H9 (cell line): ENCODE data around the gene ATP8A2. TPM values are rescaled to one million over a fixed set of nuclear protein-coding genes. Genes with fewer than 3 reads are reported as not detected.

ENCODE experiments used
- DNase-seq: peaks from one replicate; pipeline ENCODE4 v3.0.0-alpha.2; 2017
- H2AFZ ChIP-seq: one replicate; pipeline ENCODE4 v1.6.1; 2013; ENCODE audit warnings: mild to moderate bottlenecking, low read length, control low read depth, moderate library complexity
- H2AK5ac ChIP-seq: 2 replicates; pipeline ENCODE4 v1.6.1; 2013; ENCODE audit warnings: low read length, control low read depth, mixed read lengths; ENCODE audit not compliant: insufficient read length
- H2BK120ac ChIP-seq: one replicate; pipeline ENCODE4 v1.6.1; 2013; ENCODE audit warnings: low read depth, mild to moderate bottlenecking, low read length, control low read depth, inconsistent platforms; ENCODE audit not compliant: poor library complexity, severe bottlenecking
- H2BK12ac ChIP-seq: 2 replicates; pipeline ENCODE4 v1.6.1; 2013; ENCODE audit warnings: low read length, control low read depth, mixed read lengths, low read depth; ENCODE audit not compliant: insufficient read length
- H2BK15ac ChIP-seq: 2 replicates; pipeline ENCODE4 v1.6.1; 2013; ENCODE audit warnings: low read depth, low read length, control low read depth
- H2BK20ac ChIP-seq: one replicate; pipeline ENCODE4 v1.6.1; 2013; ENCODE audit warnings: low read depth, mild to moderate bottlenecking, low read length, control low read depth, inconsistent platforms; ENCODE audit not compliant: poor library complexity, severe bottlenecking
- H2BK5ac ChIP-seq: 2 replicates; pipeline ENCODE4 v1.6.1; 2013; ENCODE audit warnings: low read length, control low read depth, mixed read lengths; ENCODE audit not compliant: insufficient read length
- H3K14ac ChIP-seq: 2 replicates; pipeline ENCODE4 v1.6.1; 2013; ENCODE audit warnings: low read length, control low read depth; ENCODE audit not compliant: insufficient read depth
- H3K18ac ChIP-seq: 2 replicates; pipeline ENCODE4 v1.6.1; 2013; ENCODE audit warnings: low read depth, mild to moderate bottlenecking, mixed read lengths, low read length, control low read depth; ENCODE audit not compliant: insufficient read length
- H3K23ac ChIP-seq: 2 replicates; pipeline ENCODE4 v1.6.1; 2013; ENCODE audit warnings: low read length, control low read depth, mixed read lengths, low read depth; ENCODE audit not compliant: insufficient read length
- H3K23me2 ChIP-seq: 2 replicates; pipeline ENCODE4 v1.6.1; 2013; ENCODE audit warnings: low read depth, mild to moderate bottlenecking, mixed read lengths, low read length, control low read depth; ENCODE audit not compliant: insufficient read length, poor library complexity, severe bottlenecking
- H3K27ac ChIP-seq: 2 replicates; pipeline ENCODE4 v1.5.1; 2013; ENCODE audit warnings: low read length, control low read depth, mixed read lengths, low read depth; ENCODE audit not compliant: insufficient read length
- H3K27me3 ChIP-seq: 2 replicates; pipeline ENCODE4 v1.6.1; 2013; ENCODE audit warnings: low read length, control low read depth, inconsistent platforms; ENCODE audit not compliant: insufficient read depth
- H3K4ac ChIP-seq: 2 replicates; pipeline ENCODE4 v1.6.1; 2013; ENCODE audit warnings: low read depth, mild to moderate bottlenecking, control low read depth, inconsistent platforms, low read length, moderate library complexity
- H3K4me1 ChIP-seq: 2 replicates; pipeline ENCODE4 v1.6.1; 2013; ENCODE audit warnings: low read length, control low read depth, inconsistent platforms; ENCODE audit not compliant: insufficient read depth
- H3K4me2 ChIP-seq: 2 replicates; pipeline ENCODE4 v1.6.1; 2013; ENCODE audit warnings: low read length, control low read depth, mixed read lengths; ENCODE audit not compliant: insufficient read length, insufficient read depth
- H3K56ac ChIP-seq: 2 replicates; pipeline ENCODE4 v1.6.1; 2013; ENCODE audit warnings: low read depth, mild to moderate bottlenecking, mixed read lengths, low read length, control low read depth; ENCODE audit not compliant: insufficient read length
- H3K79me1 ChIP-seq: 2 replicates; pipeline ENCODE4 v1.6.1; 2013; ENCODE audit warnings: low read depth, mild to moderate bottlenecking, moderate library complexity, low read length, control low read depth, inconsistent platforms; ENCODE audit not compliant: insufficient read depth, poor library complexity, severe bottlenecking
- H3K79me2 ChIP-seq: 2 replicates; pipeline ENCODE4 v1.6.1; 2013; ENCODE audit warnings: low read length, control low read depth, inconsistent platforms; ENCODE audit not compliant: insufficient read depth
- H3K9ac ChIP-seq: 2 replicates; pipeline ENCODE4 v1.6.1; 2013; ENCODE audit warnings: low read length, control low read depth, mixed read lengths; ENCODE audit not compliant: insufficient read length; ENCODE audit errors: extremely low read depth
- H3K9me3 ChIP-seq: one replicate; pipeline ENCODE4 v1.6.1; 2013; ENCODE audit warnings: low read depth, low read length, inconsistent platforms; ENCODE audit not compliant: control insufficient read depth
- H3T11ph ChIP-seq: one replicate; pipeline ENCODE4 v1.6.1; 2013; ENCODE audit warnings: mild to moderate bottlenecking, low read length, control low read depth, inconsistent platforms
- H4K20me1 ChIP-seq: one replicate; pipeline ENCODE4 v1.6.1; 2013; ENCODE audit not compliant: control insufficient read depth, insufficient read length, insufficient read depth
- H4K5ac ChIP-seq: 2 replicates; pipeline ENCODE4 v1.6.1; 2013; ENCODE audit warnings: low read depth, mild to moderate bottlenecking, mixed read lengths, low read length, control low read depth; ENCODE audit not compliant: insufficient read length
- H4K8ac ChIP-seq: replicated peaks from 2 replicates; pipeline ENCODE4 v1.6.1; 2013; ENCODE audit warnings: low read length, control low read depth, mixed read lengths, low read depth; ENCODE audit not compliant: insufficient read length
- H4K91ac ChIP-seq: 2 replicates; pipeline ENCODE4 v1.6.1; 2013; ENCODE audit warnings: low read depth, mild to moderate bottlenecking, moderate library complexity, mixed read lengths, low read length, control low read depth; ENCODE audit not compliant: insufficient read length
- H3K27ac Mint-ChIP-seq, 3 experiments: 2 replicates in 2 of 3; 3 replicates in 1 of 3; pipeline ENCODE4 v1.8.0; 2020 to 2021; ENCODE audit warnings: mixed read lengths in 3 of 3, mild to moderate bottlenecking in 1 of 3, moderate library complexity in 1 of 3
- H3K27me3 Mint-ChIP-seq: 2 replicates; pipeline ENCODE4 v1.8.0; 2021; ENCODE audit warnings: low read depth, mild to moderate bottlenecking, moderate library complexity, mixed read lengths
- H3K36me3 Mint-ChIP-seq, 3 experiments: 2 replicates in 2 of 3; 3 replicates in 1 of 3; pipeline ENCODE4 v1.8.0; 2020 to 2021; ENCODE audit warnings: low read depth in 3 of 3, mixed read lengths in 3 of 3; ENCODE audit not compliant: insufficient read depth in 1 of 3
- H3K4me1 Mint-ChIP-seq, 2 experiments: 2 replicates each; pipeline ENCODE4 v1.8.0; 2020; ENCODE audit warnings: mixed read lengths in 2 of 2
- H3K4me3 Mint-ChIP-seq, 2 experiments: 2 replicates in 1 of 2; 3 replicates in 1 of 2; pipeline ENCODE4 v1.8.0; 2020 to 2021; ENCODE audit warnings: mild to moderate bottlenecking in 2 of 2, mixed read lengths in 2 of 2, moderate library complexity in 1 of 2
- H3K9me3 Mint-ChIP-seq, 2 experiments: 2 replicates in 1 of 2; 3 replicates in 1 of 2; pipeline ENCODE4 v1.8.0; 2020; ENCODE audit warnings: mild to moderate bottlenecking in 2 of 2, mixed read lengths in 2 of 2, moderate library complexity in 1 of 2
- WGBS: extraction: QIAGEN DNeasy Blood & Tissue Kit; methylation state at CpG from one replicate; pipeline ENCODE4 v1.1.7; 2013; ENCODE audit warnings: missing lambda C conversion rate, low lambda C conversion rate, mixed read lengths; ENCODE audit not compliant: insufficient read length; ENCODE audit errors: extremely low coverage; 5-methylcytosine and 5-hydroxymethylcytosine counted together
- total RNA-seq: library from RNA; stranded (reverse); gene quantifications from 2 replicates; pipeline ENCODE4 v1.2.1, GENCODE V29; 2021
- TF ChIP-seq, protein P1 (sequence below): fragments of 200-600 bp; sonication (generic); conservative IDR thresholded peaks from 3 replicates; pipeline ENCODE4 v1.8.0; 2021; ENCODE audit warnings: antibody characterized with exemption, mild to moderate bottlenecking

ATP8A2 gene
- total RNA-seq, 1 experiment from 2014 or later, result 18.2 TPM

DNA sequence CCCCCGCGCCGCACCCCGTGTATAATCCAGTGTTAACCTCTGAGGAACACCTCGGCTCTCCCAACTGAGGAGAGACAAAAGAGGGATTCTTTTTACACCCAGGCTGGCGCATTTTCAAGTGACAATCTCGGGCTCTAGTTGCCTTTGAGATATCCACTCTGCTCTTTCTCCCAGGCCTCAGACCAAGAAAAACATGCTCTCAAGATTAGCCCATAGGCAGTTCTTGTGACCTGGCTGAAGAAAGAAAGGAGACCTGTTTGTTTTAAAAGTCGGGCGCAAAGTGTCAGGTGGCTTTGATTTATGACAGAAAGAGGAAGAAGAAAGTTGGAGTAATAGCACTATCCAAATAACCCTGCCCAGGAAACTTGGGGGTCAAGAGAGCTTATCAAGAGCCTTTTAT, 652.8 kb downstream of the ATP8A2 start:
- H2AFZ ChIP-seq, result no peak overlapping the region
- H3K18ac ChIP-seq, result no peak overlapping the region
- H2AK5ac ChIP-seq, result no peak overlapping the region
- no peaks in the 10 kb centered on the region for H3K23me2 ChIP-seq
- H3K27me3 Mint-ChIP-seq, result no peaks in the 10 kb centered on the region
- H2BK15ac ChIP-seq, result no peak overlapping the region
- no peak overlapping the region for H3K4me2 ChIP-seq
- no peaks in the 10 kb centered on the region; the same call in 1 of the 2 replicates for H3K27me3 ChIP-seq
- no peak overlapping the region for H2BK5ac ChIP-seq
- no peak for DNase-seq
- H3K79me1 ChIP-seq, result no peaks in the 10 kb centered on the region
- no peak overlapping the region for H3K4ac ChIP-seq
- H3K9me3 Mint-ChIP-seq, result no peaks in the 10 kb centered on the region
- no peak overlapping the region for H3K27ac ChIP-seq
- no peaks in the 10 kb centered on the region for H3K9me3 ChIP-seq
- no peak overlapping the region for H2BK120ac ChIP-seq
- no peak overlapping the region for H2BK12ac ChIP-seq
- H4K5ac ChIP-seq, result no peak overlapping the region
- H2BK20ac ChIP-seq, result no peak overlapping the region
- no peak overlapping the region for H3K9ac ChIP-seq
- no peak overlapping the region for H3K56ac ChIP-seq
- peaks cover 0 to 3% (median 0%) of the 10 kb centered on the region in 3 experiments; a peak in 1 of 7 replicates for H3K36me3 Mint-ChIP-seq
- H3K4me1 Mint-ChIP-seq, result peaks cover 37 to 40% of the 10 kb centered on the region in 2 experiments
- TF ChIP-seq, protein P1, sequence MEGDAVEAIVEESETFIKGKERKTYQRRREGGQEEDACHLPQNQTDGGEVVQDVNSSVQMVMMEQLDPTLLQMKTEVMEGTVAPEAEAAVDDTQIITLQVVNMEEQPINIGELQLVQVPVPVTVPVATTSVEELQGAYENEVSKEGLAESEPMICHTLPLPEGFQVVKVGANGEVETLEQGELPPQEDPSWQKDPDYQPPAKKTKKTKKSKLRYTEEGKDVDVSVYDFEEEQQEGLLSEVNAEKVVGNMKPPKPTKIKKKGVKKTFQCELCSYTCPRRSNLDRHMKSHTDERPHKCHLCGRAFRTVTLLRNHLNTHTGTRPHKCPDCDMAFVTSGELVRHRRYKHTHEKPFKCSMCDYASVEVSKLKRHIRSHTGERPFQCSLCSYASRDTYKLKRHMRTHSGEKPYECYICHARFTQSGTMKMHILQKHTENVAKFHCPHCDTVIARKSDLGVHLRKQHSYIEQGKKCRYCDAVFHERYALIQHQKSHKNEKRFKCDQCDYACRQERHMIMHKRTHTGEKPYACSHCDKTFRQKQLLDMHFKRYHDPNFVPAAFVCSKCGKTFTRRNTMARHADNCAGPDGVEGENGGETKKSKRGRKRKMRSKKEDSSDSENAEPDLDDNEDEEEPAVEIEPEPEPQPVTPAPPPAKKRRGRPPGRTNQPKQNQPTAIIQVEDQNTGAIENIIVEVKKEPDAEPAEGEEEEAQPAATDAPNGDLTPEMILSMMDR, result no peak
- H3K23ac ChIP-seq, result no peak overlapping the region
- H3K79me2 ChIP-seq, result no peaks in the 10 kb centered on the region
- H4K91ac ChIP-seq, result no peak overlapping the region
- no peaks in the 10 kb centered on the region for H4K20me1 ChIP-seq
- H4K8ac ChIP-seq, result no peak overlapping the region
- peak overlapping the region in 1 of 3 experiments; percentile 17; a peak in 3 of 7 replicates for H3K27ac Mint-ChIP-seq
- peaks cover 6% of the 10 kb centered on the region; the same call in 1 of the 2 replicates for H3K4me1 ChIP-seq
- H3K14ac ChIP-seq, result no peak overlapping the region
- no peak overlapping the region for H3T11ph ChIP-seq
- no peak overlapping the region for H3K4me3 Mint-ChIP-seq
- WGBS, result no CpG with 5 or more reads among the region's 9 CpGs
